D341Med (cell line): Measurements from ENCODE around the gene PHF1.

Experiments
- DNase-seq: peaks from one replicate; pipeline ENCODE4 v3.0.0; 2012; ENCODE audit warnings: low spot score

The PHF1 gene

GRCh38 chr6:33433001-33433543 is 22.3 kb downstream of the PHF1 start:
- no peak for DNase-seq

GRCh38 chr6:33433544-33434191 is 22.9 kb downstream of the PHF1 start:
- DNase-seq, result no peak

- no peak for DNase-seq
These were observed 24.1 kb downstream of the PHF1 start for GRCh38 chr6:33434961-33435360.

- no peak for DNase-seq
These were observed 26.9 kb downstream of the PHF1 start for GRCh38 chr6:33437666-33438065.

GRCh38 chr6:33438978-33439594 is 28.3 kb downstream of the PHF1 start:
- DNase-seq, result no peak

GRCh38 chr6:33439956-33440648 is 29.3 kb downstream of the PHF1 start:
- no peak for DNase-seq

- DNase-seq, result no peak
These were observed 30.0 kb downstream of the PHF1 start for GRCh38 chr6:33440649-33441309.

GRCh38 chr6:33441457-33441856 is 30.6 kb downstream of the PHF1 start:
- no peak for DNase-seq

- DNase-seq, result no peak
These were observed 31.5 kb downstream of the PHF1 start for GRCh38 chr6:33442283-33442682.

- DNase-seq, result no peak
These were observed 32.2 kb downstream of the PHF1 start for GRCh38 chr6:33443025-33443424.

GRCh38 chr6:33443619-33444504 is 33.0 kb downstream of the PHF1 start:
- no peak for DNase-seq

GRCh38 chr6:33445119-33445603 is 34.3 kb downstream of the PHF1 start:
- DNase-seq, result no peak

- no peak for DNase-seq
These were observed 35.5 kb downstream of the PHF1 start for GRCh38 chr6:33446356-33446755.

GRCh38 chr6:33450434-33450833 is 39.6 kb downstream of the PHF1 start:
- no peak for DNase-seq

- DNase-seq, result no peak
These were observed 40.8 kb downstream of the PHF1 start for GRCh38 chr6:33451606-33452005.

GRCh38 chr6:33452496-33452895 is 41.7 kb downstream of the PHF1 start:
- no peak for DNase-seq

- no peak for DNase-seq
These were observed 42.7 kb downstream of the PHF1 start for GRCh38 chr6:33453393-33454008.

- DNase-seq, result peak; percentile 99
These were observed 43.5 kb downstream of the PHF1 start, which contains the start of gene ZBTB9 for GRCh38 chr6:33454009-33454946. Gene ZBTB9 (plus strand): TSS chr6:33454576. CDS start chr6:33455101, 525 bp downstream.

GRCh38 chr6:33455051-33455450 is 44.2 kb downstream of the PHF1 start:
- no peak for DNase-seq

- DNase-seq, result no peak
These were observed 45.3 kb downstream of the PHF1 start for GRCh38 chr6:33456156-33456555.
